CD4-positive, alpha-beta T cell (primary cell): Measurements from ENCODE around the gene SSH3. TPM values are rescaled to one million over a fixed set of nuclear protein-coding genes. Genes with fewer than 3 reads are reported as not detected.

ENCODE experiments used
- ATAC-seq: fragments of 200-7000 bp; cut with Tn5 transposase; one replicate; pipeline ENCODE4 v1.10.0; 2022; ENCODE audit warnings: mild to moderate bottlenecking; ENCODE audit not compliant: poor library complexity
- CTCF ChIA-PET: fragments of 350-600 bp; sonication (Branson Sonifier 250); formaldehyde crosslinking; loops from one replicate; lab custom pipeline; 2021; ENCODE audit warnings: antibody characterized with exemption, inconsistent platforms; lab: Charles Lee
- POLR2A ChIA-PET: fragments of 350-600 bp; sonication (Branson Sonifier 250); formaldehyde crosslinking; loops from one replicate; lab custom pipeline; 2021; ENCODE audit warnings: antibody characterized with exemption, inconsistent platforms; lab: Charles Lee
- DNase-seq, 14 experiments: peaks; one replicate each; pipeline ENCODE4 v3.0.0-alpha.2; 2013 to 2020; ENCODE audit warnings: mixed read lengths in 2 of 14
- H3K27ac ChIP-seq, 2 donors: one replicate each; pipeline versions ENCODE4 v1.5.1 to v1.7.0; 2013; ENCODE audit warnings: low read length in 2 of 2, low read depth in 1 of 2, mild to moderate bottlenecking in 1 of 2
- H3K27me3 ChIP-seq, 2 experiments: 1 replicate in 1 of 2; 2 replicates in 1 of 2; pipeline versions ENCODE4 v1.6.1 to v1.7.0; 2013; ENCODE audit warnings: low read length in 2 of 2, control low read depth in 1 of 2, mild to moderate bottlenecking in 1 of 2, moderate library complexity in 1 of 2; ENCODE audit not compliant: insufficient read depth in 2 of 2, control insufficient read depth in 1 of 2
- H3K36me3 ChIP-seq: one replicate; pipeline ENCODE4 v1.6.1; 2013; ENCODE audit warnings: low read length, control low read depth; ENCODE audit not compliant: insufficient read depth
- H3K4me1 ChIP-seq: one replicate; pipeline ENCODE4 v1.6.1; 2013; ENCODE audit warnings: low read length, control low read depth; ENCODE audit not compliant: insufficient read depth
- H3K4me3 ChIP-seq: one replicate; pipeline ENCODE4 v1.5.1; 2013; ENCODE audit warnings: mild to moderate bottlenecking, low read length, moderate library complexity
- H3K9me3 ChIP-seq, 2 experiments: 1 replicate in 1 of 2; 2 replicates in 1 of 2; pipeline versions ENCODE4 v1.6.1 to v1.7.0; 2013; ENCODE audit warnings: low read length in 2 of 2, mild to moderate bottlenecking in 2 of 2, control low read depth in 1 of 2, moderate library complexity in 1 of 2; ENCODE audit not compliant: control insufficient read depth in 1 of 2, insufficient read depth in 1 of 2
- H3K27ac Mint-ChIP-seq: one replicate; pipeline ENCODE4 v1.8.0; 2020; ENCODE audit warnings: mixed read lengths
- H3K27me3 Mint-ChIP-seq: one replicate; pipeline ENCODE4 v1.8.0; 2021; ENCODE audit warnings: mixed read lengths
- H3K36me3 Mint-ChIP-seq: one replicate; pipeline ENCODE4 v1.8.0; 2021; ENCODE audit warnings: low read depth, mixed read lengths
- H3K4me1 Mint-ChIP-seq: one replicate; pipeline ENCODE4 v1.8.0; 2021; ENCODE audit warnings: low read depth, mixed read lengths
- H3K4me3 Mint-ChIP-seq: one replicate; pipeline ENCODE4 v1.8.0; 2020; ENCODE audit warnings: mild to moderate bottlenecking, mixed read lengths
- H3K9me3 Mint-ChIP-seq: one replicate; pipeline ENCODE4 v1.8.0; 2020; ENCODE audit warnings: mixed read lengths
- intact Hi-C, 2 experiments: fragments of 100-400 bp; cut with DNase I in 1 of 2; cut with micrococcal nuclease in 1 of 2; formaldehyde crosslinking; loops; one replicate each; pipeline versions ENCODE4 v1.15.1 to v1.9.0; 2023 to 2025; cut with DNase I, micrococcal nuclease
- total RNA-seq, 174 experiments: library from RNA in 2 of 174; stranded (reverse) in 2 of 174; gene quantifications; one replicate each; pipeline ENCODE4 v1.2.3 and lab custom pipeline; 2021 to 2026
- TF ChIP-seq, protein P1 (sequence below): fragments of 200-600 bp; IDR thresholded peaks from one replicate; pipeline ENCODE4 v1.8.0; 2022; ENCODE audit warnings: antibody characterized with exemption, mild to moderate bottlenecking

The SSH3 gene
- total RNA-seq, 2 experiments from 2014 or later, result 8.5 to 8.8 TPM

DNA sequence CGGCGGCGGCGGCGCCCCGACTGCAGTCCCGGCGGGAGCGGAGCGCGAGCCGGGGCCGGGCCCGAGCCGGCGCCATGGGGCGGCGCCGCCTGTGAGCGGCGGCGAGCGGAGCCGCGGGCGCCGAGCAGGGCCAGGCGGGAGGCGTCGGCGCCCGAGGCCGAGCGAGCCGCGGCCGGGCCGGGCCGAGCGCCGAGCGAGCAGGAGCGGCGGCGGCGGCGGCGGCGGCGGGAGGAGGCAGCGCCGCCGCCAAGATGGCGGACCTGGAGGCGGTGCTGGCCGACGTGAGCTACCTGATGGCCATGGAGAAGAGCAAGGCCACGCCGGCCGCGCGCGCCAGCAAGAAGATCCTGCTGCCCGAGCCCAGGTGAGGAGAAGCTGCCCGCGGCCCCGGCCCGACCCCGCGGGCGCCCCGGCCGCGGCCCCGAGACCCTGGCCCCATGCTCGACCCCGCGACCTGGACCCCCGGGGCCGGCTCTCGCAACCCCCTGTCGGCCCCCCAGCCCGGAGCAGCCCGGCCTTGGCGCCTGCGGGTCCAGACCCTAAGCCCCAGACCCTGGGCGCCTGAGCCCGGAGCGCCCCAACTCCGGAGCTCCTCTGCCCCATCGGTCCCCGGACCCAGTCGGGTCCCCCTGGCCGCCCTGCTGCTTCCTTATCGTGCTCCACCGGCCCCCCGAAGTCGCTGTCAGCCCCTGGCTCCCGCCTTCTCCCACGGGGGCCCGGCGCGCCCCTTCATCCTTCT lies 36.7 kb upstream of the SSH3 start, which contains the start of gene GRK2:
GRK2 (plus strand) TSS at position 25 of the 739 bp plus-strand sequence; CDS start at position 252, 227 bp downstream.
- H3K4me3 Mint-ChIP-seq, result peak within 1 kb of the TSS; percentile 98
- H3K4me1 Mint-ChIP-seq, result peaks cover 77% of the 10 kb centered on the region
- POLR2A ChIA-PET, result interaction anchor here (0.7 to 8.8 kb wide), 10 partner anchors 11 to 87 kb away, joined by 3 to 188 read pairs (median 14); partner anchors contain the start of genes ANKRD13D, POLD4 and SSH3
- Histone ChIP-seq H3K9me3 (no peaks in the 10 kb centered on the region), H3K27me3 (no peaks in the 10 kb centered on the region), H3K4me3 (peak within 1 kb of the TSS; percentile 96), H3K36me3 (peaks cover 21% of the 10 kb centered on the region), H3K27ac (peak within 1 kb of the TSS; percentile 69 to 90), H3K4me1 (peaks cover 72% of the 10 kb centered on the region)
- ATAC-seq, result peak; percentile 23
- H3K9me3 Mint-ChIP-seq, result no peaks in the 10 kb centered on the region
- CTCF ChIA-PET, result interaction anchor here (1.2 to 6.7 kb wide), 6 partner anchors 14 to 85 kb away, joined by 3 to 64 read pairs (median 6); partner anchors contain the start of gene ANKRD13D
- DNase-seq, result peak in 8 of 14 experiments; percentile 19 to 83 (median 52)
- H3K36me3 Mint-ChIP-seq, result peaks cover 49% of the 10 kb centered on the region
- TF ChIP-seq, protein P1, sequence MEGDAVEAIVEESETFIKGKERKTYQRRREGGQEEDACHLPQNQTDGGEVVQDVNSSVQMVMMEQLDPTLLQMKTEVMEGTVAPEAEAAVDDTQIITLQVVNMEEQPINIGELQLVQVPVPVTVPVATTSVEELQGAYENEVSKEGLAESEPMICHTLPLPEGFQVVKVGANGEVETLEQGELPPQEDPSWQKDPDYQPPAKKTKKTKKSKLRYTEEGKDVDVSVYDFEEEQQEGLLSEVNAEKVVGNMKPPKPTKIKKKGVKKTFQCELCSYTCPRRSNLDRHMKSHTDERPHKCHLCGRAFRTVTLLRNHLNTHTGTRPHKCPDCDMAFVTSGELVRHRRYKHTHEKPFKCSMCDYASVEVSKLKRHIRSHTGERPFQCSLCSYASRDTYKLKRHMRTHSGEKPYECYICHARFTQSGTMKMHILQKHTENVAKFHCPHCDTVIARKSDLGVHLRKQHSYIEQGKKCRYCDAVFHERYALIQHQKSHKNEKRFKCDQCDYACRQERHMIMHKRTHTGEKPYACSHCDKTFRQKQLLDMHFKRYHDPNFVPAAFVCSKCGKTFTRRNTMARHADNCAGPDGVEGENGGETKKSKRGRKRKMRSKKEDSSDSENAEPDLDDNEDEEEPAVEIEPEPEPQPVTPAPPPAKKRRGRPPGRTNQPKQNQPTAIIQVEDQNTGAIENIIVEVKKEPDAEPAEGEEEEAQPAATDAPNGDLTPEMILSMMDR, result no peak
- intact Hi-C loops, result loop anchor here (1.0 kb wide), 3 partner anchors 11 to 51 kb away; no protein-coding TSS in a partner anchor
- H3K27ac Mint-ChIP-seq, result peak within 1 kb of the TSS; percentile 90
- no peaks in the 10 kb centered on the region for H3K27me3 Mint-ChIP-seq

- peak overlapping the region; percentile 90 for H3K27ac Mint-ChIP-seq
- peaks cover 56% of the 10 kb centered on the region for H3K36me3 Mint-ChIP-seq
- peak overlapping the region; percentile 69 to 90 for H3K27ac ChIP-seq
- CTCF ChIA-PET, result interaction anchor here (1.0 to 6.7 kb wide), 10 partner anchors 10 to 134 kb away, joined by 3 to 64 read pairs (median 4); partner anchors contain the start of genes ANKRD13D and PPP1CA
- peaks cover 72% of the 10 kb centered on the region for H3K4me1 ChIP-seq
- no peaks in the 10 kb centered on the region for H3K27me3 ChIP-seq
- no peaks in the 10 kb centered on the region for H3K27me3 Mint-ChIP-seq
- TF ChIP-seq, protein P1, result no peak
- H3K4me3 ChIP-seq, result peak overlapping the region; percentile 96
- no peak for ATAC-seq
- intact Hi-C loops, result loop anchor here (1.0 kb wide), 2 partner anchors 10 to 21 kb away; no protein-coding TSS in a partner anchor
- no peaks in the 10 kb centered on the region for H3K9me3 ChIP-seq
- peak overlapping the region; percentile 98 for H3K4me3 Mint-ChIP-seq
- POLR2A ChIA-PET, result interaction anchor here (0.7 to 8.8 kb wide), 16 partner anchors 9 to 134 kb away, joined by 3 to 188 read pairs (median 6); partner anchors contain the start of genes ANKRD13D, POLD4, PPP1CA and SSH3
- peak in 7 of 14 experiments; percentile 25 to 78 (median 52) for DNase-seq
- H3K9me3 Mint-ChIP-seq, result no peaks in the 10 kb centered on the region
- peaks cover 30% of the 10 kb centered on the region for H3K36me3 ChIP-seq
- peaks cover 77% of the 10 kb centered on the region for H3K4me1 Mint-ChIP-seq
Measured at GRCh38 chr11:67267188-67268080, 35.9 kb upstream of the SSH3 start.
